Measurements from ENCODE around the gene LRRC43. TPM values are rescaled to one million over a fixed set of nuclear protein-coding genes. Genes with fewer than 3 reads are reported as not detected.
A peak's percentile ranks its signal among the peaks of the same experiment; 100 is the strongest.

The LRRC43 gene, protein sequence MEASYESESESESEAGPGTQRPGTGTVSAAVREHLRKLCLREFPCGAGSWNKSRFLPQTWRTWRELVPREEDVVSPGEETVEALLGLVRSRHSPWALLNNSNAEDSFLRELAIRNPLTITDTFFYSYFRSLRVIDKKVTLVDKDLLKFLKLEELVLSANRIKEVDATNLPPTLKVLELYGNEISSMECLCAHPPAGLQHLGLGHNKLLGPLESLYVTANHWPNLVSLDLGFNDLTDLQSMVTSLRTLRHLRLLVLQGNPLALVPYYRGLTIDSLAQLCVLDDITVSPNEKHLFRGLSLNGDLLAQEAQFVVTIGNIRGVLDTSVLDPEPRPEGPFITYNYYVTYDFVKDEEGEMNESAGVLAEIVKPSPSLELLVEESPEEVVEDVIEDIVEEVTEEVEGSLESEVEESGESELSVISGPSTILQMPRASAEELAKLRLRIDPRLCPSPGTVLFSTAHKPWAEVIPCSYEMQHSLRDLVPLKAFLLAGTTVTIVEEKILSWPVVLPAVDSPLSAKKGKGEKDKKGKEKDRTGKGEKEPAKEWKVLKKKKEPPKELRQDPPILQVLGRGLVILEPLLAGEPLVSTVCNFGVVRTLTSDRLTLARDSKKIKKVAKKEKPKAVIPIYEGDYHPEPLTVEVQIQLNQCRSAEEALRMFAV
- total RNA-seq, result under 1 TPM in 1 of 2 donors, not detected in 1; 0.67 TPM
- under 1 TPM; 0.03 to 0.13 TPM for polyA plus RNA-seq

DNA sequence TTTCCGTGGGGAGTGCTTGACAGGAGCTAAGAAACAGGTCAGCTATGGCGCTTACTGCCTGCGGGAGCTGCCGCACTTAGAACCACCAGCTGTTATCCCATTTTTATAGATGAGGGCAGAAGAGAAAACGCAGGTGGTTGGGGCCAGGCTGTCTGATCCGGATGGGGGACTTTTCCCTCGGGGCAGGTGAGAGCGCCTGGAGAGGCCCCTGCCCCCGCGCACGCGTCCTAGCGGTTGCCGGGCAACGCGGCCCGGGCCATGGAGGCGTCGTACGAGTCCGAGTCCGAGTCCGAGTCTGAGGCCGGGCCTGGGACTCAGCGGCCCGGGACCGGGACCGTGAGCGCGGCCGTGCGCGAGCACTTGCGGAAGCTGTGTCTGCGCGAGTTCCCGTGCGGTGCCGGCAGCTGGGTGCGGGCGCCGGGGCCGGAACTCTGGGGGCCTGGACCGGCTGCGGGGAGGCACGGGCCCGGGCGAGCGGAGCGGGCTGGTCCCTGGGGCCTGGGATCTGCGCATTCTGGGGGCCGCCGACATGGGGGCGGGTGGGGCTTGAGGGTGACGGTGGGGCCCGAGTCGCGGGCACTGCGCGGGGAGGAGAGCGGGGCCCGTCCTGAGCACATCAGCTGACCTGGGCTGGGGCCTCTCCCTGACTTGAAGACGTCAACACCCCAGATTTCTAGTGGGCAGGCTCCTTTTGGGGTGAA is at the start of gene LRRC43:
TSS of gene LRRC43 (plus strand) at position 237 of the 701 bp plus-strand sequence. CDS start at position 259, 22 bp downstream.
- no peak for DNase-seq (ENCODE audit: low spot score)
- Histone ChIP-seq H3K36me3 (ENCODE audit: control insufficient read depth in 4 of 4, insufficient read depth in 3 of 4, low read depth in 1 of 4, low read length in 3 of 4) (no peaks in the 10 kb centered on the region), H3K27ac (ENCODE audit: low read depth in 1 of 2, low read length in 2 of 2) (no peak within 1 kb of the TSS), H3K9me3 (ENCODE audit: control insufficient read depth in 4 of 4, low read length in 3 of 4) (no peaks in the 10 kb centered on the region), H3K9ac (ENCODE audit: low read depth in 1 of 2, low read length in 2 of 2) (no peak within 1 kb of the TSS), H3K4me1 (ENCODE audit: control insufficient read depth in 4 of 4, insufficient read depth in 4 of 4, low read length in 3 of 4) (peaks cover 5 to 17% (median 12%) of the 10 kb centered on the region in 4 donors), H3K4me3 (ENCODE audit: low read depth in 1 of 3, low read length in 3 of 3) (peak within 1 kb of the TSS in 2 of 3 donors; percentile 30 to 53), H3K27me3 (ENCODE audit: control insufficient read depth in 4 of 4, insufficient read depth in 4 of 4, low read length in 3 of 4) (no peaks in the 10 kb centered on the region)
- TF ChIP-seq, protein P1, sequence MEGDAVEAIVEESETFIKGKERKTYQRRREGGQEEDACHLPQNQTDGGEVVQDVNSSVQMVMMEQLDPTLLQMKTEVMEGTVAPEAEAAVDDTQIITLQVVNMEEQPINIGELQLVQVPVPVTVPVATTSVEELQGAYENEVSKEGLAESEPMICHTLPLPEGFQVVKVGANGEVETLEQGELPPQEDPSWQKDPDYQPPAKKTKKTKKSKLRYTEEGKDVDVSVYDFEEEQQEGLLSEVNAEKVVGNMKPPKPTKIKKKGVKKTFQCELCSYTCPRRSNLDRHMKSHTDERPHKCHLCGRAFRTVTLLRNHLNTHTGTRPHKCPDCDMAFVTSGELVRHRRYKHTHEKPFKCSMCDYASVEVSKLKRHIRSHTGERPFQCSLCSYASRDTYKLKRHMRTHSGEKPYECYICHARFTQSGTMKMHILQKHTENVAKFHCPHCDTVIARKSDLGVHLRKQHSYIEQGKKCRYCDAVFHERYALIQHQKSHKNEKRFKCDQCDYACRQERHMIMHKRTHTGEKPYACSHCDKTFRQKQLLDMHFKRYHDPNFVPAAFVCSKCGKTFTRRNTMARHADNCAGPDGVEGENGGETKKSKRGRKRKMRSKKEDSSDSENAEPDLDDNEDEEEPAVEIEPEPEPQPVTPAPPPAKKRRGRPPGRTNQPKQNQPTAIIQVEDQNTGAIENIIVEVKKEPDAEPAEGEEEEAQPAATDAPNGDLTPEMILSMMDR (IDR thresholded peaks at IDR 0.05; ENCODE audit: low read depth, low read length, missing input control), result no peak
- TF ChIP-seq HNF4G (IDR thresholded peaks at IDR 0.05), result no peak
- no peak for TF ChIP-seq HNF4A (conservative IDR thresholded peaks at IDR 0.05)
- TF ChIP-seq FOXA1 (IDR thresholded peaks at IDR 0.05), result no peak
- TF ChIP-seq GABPA (IDR thresholded peaks at IDR 0.05 in 1 of 2, conservative IDR thresholded peaks at IDR 0.05 in 1 of 2), result no peak
- TF ChIP-seq NR2F2 (IDR thresholded peaks at IDR 0.05), result no peak
- no peak for TF ChIP-seq JUND (IDR thresholded peaks at IDR 0.05)
- TF ChIP-seq RAD21 (IDR thresholded peaks at IDR 0.05), result no peak
- TF ChIP-seq EGR1 (IDR thresholded peaks at IDR 0.05; ENCODE audit: low read depth in 2 of 2), result no peak
- TF ChIP-seq, protein P2, sequence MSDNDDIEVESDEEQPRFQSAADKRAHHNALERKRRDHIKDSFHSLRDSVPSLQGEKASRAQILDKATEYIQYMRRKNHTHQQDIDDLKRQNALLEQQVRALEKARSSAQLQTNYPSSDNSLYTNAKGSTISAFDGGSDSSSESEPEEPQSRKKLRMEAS (IDR thresholded peaks at IDR 0.05), result no peak
- TF ChIP-seq RXRA (IDR thresholded peaks at IDR 0.05), result no peak
- TF ChIP-seq, protein P3, sequence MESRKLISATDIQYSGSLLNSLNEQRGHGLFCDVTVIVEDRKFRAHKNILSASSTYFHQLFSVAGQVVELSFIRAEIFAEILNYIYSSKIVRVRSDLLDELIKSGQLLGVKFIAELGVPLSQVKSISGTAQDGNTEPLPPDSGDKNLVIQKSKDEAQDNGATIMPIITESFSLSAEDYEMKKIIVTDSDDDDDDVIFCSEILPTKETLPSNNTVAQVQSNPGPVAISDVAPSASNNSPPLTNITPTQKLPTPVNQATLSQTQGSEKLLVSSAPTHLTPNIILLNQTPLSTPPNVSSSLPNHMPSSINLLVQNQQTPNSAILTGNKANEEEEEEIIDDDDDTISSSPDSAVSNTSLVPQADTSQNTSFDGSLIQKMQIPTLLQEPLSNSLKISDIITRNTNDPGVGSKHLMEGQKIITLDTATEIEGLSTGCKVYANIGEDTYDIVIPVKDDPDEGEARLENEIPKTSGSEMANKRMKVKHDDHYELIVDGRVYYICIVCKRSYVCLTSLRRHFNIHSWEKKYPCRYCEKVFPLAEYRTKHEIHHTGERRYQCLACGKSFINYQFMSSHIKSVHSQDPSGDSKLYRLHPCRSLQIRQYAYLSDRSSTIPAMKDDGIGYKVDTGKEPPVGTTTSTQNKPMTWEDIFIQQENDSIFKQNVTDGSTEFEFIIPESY (IDR thresholded peaks at IDR 0.05), result no peak
- TF ChIP-seq, protein P4, sequence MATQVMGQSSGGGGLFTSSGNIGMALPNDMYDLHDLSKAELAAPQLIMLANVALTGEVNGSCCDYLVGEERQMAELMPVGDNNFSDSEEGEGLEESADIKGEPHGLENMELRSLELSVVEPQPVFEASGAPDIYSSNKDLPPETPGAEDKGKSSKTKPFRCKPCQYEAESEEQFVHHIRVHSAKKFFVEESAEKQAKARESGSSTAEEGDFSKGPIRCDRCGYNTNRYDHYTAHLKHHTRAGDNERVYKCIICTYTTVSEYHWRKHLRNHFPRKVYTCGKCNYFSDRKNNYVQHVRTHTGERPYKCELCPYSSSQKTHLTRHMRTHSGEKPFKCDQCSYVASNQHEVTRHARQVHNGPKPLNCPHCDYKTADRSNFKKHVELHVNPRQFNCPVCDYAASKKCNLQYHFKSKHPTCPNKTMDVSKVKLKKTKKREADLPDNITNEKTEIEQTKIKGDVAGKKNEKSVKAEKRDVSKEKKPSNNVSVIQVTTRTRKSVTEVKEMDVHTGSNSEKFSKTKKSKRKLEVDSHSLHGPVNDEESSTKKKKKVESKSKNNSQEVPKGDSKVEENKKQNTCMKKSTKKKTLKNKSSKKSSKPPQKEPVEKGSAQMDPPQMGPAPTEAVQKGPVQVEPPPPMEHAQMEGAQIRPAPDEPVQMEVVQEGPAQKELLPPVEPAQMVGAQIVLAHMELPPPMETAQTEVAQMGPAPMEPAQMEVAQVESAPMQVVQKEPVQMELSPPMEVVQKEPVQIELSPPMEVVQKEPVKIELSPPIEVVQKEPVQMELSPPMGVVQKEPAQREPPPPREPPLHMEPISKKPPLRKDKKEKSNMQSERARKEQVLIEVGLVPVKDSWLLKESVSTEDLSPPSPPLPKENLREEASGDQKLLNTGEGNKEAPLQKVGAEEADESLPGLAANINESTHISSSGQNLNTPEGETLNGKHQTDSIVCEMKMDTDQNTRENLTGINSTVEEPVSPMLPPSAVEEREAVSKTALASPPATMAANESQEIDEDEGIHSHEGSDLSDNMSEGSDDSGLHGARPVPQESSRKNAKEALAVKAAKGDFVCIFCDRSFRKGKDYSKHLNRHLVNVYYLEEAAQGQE (IDR thresholded peaks at IDR 0.05), result no peak
- TF ChIP-seq, protein P5, sequence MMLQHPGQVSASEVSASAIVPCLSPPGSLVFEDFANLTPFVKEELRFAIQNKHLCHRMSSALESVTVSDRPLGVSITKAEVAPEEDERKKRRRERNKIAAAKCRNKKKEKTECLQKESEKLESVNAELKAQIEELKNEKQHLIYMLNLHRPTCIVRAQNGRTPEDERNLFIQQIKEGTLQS (IDR thresholded peaks at IDR 0.05), result no peak
- no peak for TF ChIP-seq YY1 (IDR thresholded peaks at IDR 0.05)
- no peak for TF ChIP-seq FOXA2 (IDR thresholded peaks at IDR 0.05)
- WGBS, result 16% methylated on average over 63 of the region's 63 CpGs
